ENCODE results near the gene SOHLH1.
A peak's percentile ranks its signal among the peaks of the same experiment; 100 is the strongest.

Gene SOHLH1

DNA sequence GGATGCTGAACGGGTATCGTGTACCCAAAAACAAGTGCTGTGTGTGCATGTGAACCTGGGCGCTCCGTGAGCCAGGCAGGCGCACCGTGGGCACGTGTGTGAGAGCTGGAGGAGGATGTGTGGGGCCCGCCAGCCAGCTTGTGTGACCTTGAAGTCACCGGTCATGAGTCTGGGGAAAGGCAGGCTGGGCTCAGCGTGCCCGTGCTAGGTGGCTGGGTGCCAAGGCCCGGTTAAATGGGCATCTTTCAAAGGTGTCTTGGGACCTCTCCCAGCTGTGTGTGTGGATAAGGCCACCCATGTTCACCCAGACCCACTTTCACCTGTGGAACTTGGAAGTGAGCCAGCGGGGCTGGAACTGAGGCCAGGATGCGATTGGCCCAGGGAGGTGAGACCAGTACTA, 6.1 kb upstream of the SOHLH1 start:
- no peak overlapping the region for H3K4me3 ChIP-seq (ENCODE audit: control insufficient read depth, low read depth, low read length)
- TF ChIP-seq, protein P1, sequence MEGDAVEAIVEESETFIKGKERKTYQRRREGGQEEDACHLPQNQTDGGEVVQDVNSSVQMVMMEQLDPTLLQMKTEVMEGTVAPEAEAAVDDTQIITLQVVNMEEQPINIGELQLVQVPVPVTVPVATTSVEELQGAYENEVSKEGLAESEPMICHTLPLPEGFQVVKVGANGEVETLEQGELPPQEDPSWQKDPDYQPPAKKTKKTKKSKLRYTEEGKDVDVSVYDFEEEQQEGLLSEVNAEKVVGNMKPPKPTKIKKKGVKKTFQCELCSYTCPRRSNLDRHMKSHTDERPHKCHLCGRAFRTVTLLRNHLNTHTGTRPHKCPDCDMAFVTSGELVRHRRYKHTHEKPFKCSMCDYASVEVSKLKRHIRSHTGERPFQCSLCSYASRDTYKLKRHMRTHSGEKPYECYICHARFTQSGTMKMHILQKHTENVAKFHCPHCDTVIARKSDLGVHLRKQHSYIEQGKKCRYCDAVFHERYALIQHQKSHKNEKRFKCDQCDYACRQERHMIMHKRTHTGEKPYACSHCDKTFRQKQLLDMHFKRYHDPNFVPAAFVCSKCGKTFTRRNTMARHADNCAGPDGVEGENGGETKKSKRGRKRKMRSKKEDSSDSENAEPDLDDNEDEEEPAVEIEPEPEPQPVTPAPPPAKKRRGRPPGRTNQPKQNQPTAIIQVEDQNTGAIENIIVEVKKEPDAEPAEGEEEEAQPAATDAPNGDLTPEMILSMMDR (IDR thresholded peaks at IDR 0.05; ENCODE audit: control insufficient read depth, insufficient read depth, low read depth, low read length, missing control alignments): no peak
- no peak for DNase-seq (ENCODE audit: low read depth)

DNA sequence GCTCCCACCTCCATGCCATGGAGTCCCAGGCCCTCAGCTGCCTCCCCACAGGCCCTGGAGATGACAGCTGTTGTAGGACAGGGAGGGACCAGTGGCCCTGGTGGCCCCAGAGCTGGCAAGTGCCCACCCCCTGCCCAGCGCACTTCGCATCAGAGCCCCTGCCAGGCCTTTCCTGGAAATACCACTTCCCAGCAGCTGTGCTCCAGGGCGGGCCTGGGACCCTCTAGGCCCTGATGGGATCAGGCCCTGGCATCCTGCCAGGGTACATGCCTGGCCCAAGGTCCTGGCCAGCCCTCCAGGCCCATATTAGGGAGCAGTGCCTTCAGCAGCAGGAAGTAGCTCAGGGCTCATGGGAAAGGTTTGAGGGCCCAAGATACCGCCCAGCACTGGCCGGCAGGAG, 5.2 kb upstream of the SOHLH1 start:
- no peak overlapping the region for H3K4me3 ChIP-seq (ENCODE audit: control insufficient read depth, low read depth, low read length)
- TF ChIP-seq, protein P1 (IDR thresholded peaks at IDR 0.05; ENCODE audit: control insufficient read depth, insufficient read depth, low read depth, low read length, missing control alignments): no peak
- DNase-seq (ENCODE audit: low read depth): no peak

DNA sequence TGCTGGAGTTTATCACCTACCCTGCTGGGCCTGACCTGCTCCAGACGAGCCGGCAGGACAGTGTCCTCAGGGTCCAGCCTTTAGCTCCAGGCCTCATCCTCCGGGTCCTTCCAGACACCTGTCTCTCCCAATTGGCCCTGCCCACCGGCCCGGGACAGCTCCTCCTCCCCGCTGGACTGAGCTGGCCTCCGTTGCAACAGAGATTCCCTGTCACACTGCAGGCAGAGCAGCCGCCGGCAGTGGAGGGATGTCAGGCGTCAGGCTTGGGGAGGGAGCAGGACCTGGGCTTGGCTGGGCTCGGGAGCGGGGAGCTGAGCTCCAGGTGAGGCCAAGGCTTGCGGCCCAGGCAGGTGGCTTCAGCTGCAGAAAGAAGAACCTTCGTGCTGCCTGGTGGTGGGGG, 4.4 kb upstream of the SOHLH1 start:
- no peak overlapping the region for H3K4me3 ChIP-seq (ENCODE audit: control insufficient read depth, low read depth, low read length)
- no peak for DNase-seq (ENCODE audit: low read depth)
- TF ChIP-seq, protein P1 (IDR thresholded peaks at IDR 0.05; ENCODE audit: control insufficient read depth, insufficient read depth, low read depth, low read length, missing control alignments): no peak

DNA sequence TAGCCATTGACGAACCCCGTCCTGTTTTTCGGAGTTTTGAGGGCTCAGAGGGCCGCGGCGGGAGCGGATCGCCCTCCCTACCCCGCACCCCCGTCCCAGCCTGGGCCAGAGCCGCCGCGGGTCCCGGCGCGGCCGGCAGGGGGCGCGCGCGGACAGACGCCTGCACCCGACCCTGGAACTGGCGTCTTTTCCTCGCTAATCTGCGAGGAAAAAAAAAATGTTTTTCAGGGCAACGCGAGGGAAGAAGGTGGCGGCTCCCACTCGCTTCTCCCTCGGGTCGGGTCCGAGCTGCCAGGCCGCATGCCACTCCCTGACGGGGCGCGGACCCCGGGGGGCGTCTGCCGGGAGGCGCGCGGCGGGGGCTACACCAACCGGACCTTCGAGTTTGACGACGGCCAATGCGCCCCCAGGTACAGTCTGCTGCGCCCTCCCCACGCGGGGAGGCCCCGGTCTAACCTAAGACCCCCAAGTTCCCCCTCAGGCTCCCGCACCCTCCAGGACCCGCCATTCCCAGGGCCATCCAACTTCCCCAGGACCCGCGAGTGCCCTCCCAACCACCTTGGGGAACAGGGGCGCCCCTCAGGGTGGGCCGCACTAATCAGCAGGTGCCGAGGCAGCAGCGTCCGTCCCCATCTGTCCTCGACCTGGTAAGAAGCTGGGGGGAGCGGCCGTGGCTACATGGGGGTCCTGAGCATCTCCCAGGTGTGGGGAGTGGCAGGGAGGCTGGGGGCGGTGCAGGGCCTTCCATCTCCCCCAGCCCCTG, 2.9 kb upstream of the SOHLH1 start, which contains the start of gene KCNT1:
Gene KCNT1, plus strand, starts transcription at position 227 of the 763 bp plus-strand sequence. Its CDS starts 74 bp downstream, at position 301.
- TF ChIP-seq, protein P1 (IDR thresholded peaks at IDR 0.05; ENCODE audit: control insufficient read depth, insufficient read depth, low read depth, low read length, missing control alignments): peak; percentile 49
- DNase-seq (ENCODE audit: low read depth): no peak
- no peak within 1 kb of the TSS for H3K4me3 ChIP-seq (ENCODE audit: control insufficient read depth, low read depth, low read length)

DNA sequence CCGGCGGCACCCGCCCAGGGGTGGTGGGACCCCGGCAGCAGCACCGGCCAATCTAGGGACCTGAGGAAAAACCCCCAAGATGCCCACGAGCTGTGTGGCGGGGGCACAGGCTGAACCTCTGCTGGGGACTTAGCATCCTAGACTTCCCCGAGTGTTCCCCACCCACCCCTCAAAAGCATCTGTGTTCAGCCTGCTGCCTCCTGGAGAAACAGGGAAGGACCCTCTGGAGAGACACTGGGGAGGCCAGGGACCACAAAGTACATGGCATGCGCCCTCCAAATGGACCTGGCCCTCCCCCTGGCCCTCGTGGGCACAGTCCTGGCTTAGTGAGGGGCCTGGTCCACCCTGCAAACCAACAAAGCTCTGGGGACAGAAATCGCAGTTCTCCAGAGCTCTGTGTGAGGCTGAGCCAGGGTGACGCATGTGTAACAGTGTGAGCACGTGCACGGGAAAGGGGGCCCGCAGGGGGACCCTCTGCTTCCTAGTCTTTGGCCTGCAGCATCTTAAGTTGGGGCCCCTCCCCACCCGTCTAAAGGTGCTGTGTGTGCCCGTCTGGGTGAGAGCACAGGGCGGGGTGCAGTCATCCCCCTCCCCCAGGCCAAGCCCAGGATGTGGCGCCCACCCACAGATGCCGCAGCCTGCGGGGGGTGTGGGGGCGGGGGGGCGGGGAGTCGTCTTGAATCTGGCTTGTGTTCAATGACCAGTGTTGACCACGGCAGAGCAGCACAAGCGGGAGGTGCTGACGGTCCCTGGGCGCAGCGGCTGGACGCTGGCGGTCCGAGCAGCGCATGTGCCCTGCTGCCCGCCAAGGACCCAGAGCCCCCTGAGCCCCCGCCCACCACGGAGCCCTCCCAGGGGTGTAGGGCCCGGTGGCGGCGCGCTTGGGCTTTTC, 2.0 kb upstream of the SOHLH1 start:
- no peak overlapping the region for H3K4me3 ChIP-seq (ENCODE audit: control insufficient read depth, low read depth, low read length)
- DNase-seq (ENCODE audit: low read depth): no peak
- TF ChIP-seq, protein P1 (IDR thresholded peaks at IDR 0.05; ENCODE audit: control insufficient read depth, insufficient read depth, low read depth, low read length, missing control alignments): no peak

DNA sequence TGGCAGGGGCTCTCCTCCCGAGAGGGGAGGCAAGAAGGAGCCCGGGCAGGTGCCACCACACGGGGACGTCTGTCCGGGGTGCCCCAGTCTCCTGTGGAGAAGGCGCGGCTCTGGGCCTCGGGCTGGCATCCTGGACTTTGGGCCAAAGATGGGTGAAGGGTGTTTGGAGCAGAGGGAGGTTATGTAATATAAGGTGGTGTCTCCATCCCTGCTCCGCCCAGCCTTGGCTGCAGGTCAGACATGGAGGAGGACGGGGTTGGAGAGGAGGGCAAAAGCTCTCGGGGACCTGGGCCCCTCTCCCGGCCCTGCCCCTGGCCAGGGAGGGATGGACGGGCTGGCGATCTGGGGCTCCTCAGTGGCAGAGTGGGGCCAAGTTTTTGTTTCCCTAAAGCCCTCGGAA, 1.2 kb upstream of the SOHLH1 start:
- no peak overlapping the region for H3K4me3 ChIP-seq (ENCODE audit: control insufficient read depth, low read depth, low read length)
- no peak for DNase-seq (ENCODE audit: low read depth)
- TF ChIP-seq, protein P1 (IDR thresholded peaks at IDR 0.05; ENCODE audit: control insufficient read depth, insufficient read depth, low read depth, low read length, missing control alignments): no peak
